HuH-7 (cell line): ENCODE measurements around the gene DGKQ.
A peak's percentile ranks its signal among the peaks of the same experiment; 100 is the strongest.

ENCODE experiments used
- DNase-seq: peaks from one replicate; pipeline ENCODE4 v3.0.0; 2011; ENCODE audit warnings: low spot score

The DGKQ gene, protein sequence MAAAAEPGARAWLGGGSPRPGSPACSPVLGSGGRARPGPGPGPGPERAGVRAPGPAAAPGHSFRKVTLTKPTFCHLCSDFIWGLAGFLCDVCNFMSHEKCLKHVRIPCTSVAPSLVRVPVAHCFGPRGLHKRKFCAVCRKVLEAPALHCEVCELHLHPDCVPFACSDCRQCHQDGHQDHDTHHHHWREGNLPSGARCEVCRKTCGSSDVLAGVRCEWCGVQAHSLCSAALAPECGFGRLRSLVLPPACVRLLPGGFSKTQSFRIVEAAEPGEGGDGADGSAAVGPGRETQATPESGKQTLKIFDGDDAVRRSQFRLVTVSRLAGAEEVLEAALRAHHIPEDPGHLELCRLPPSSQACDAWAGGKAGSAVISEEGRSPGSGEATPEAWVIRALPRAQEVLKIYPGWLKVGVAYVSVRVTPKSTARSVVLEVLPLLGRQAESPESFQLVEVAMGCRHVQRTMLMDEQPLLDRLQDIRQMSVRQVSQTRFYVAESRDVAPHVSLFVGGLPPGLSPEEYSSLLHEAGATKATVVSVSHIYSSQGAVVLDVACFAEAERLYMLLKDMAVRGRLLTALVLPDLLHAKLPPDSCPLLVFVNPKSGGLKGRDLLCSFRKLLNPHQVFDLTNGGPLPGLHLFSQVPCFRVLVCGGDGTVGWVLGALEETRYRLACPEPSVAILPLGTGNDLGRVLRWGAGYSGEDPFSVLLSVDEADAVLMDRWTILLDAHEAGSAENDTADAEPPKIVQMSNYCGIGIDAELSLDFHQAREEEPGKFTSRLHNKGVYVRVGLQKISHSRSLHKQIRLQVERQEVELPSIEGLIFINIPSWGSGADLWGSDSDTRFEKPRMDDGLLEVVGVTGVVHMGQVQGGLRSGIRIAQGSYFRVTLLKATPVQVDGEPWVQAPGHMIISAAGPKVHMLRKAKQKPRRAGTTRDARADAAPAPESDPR

GRCh38 chr4:973431-974397 is at the start of gene DGKQ:
Gene DGKQ (minus strand): TSS chr4:973569. CDS start chr4:973482, 87 bp downstream.
- DNase-seq, result peak; percentile 94

GRCh38 chr4:1022739-1023066 is 49.3 kb upstream of the DGKQ start:
- no peak for DNase-seq

- DNase-seq, result no peak
Observed at GRCh38 chr4:1022051-1022738, 48.8 kb upstream of the DGKQ start.

DNA sequence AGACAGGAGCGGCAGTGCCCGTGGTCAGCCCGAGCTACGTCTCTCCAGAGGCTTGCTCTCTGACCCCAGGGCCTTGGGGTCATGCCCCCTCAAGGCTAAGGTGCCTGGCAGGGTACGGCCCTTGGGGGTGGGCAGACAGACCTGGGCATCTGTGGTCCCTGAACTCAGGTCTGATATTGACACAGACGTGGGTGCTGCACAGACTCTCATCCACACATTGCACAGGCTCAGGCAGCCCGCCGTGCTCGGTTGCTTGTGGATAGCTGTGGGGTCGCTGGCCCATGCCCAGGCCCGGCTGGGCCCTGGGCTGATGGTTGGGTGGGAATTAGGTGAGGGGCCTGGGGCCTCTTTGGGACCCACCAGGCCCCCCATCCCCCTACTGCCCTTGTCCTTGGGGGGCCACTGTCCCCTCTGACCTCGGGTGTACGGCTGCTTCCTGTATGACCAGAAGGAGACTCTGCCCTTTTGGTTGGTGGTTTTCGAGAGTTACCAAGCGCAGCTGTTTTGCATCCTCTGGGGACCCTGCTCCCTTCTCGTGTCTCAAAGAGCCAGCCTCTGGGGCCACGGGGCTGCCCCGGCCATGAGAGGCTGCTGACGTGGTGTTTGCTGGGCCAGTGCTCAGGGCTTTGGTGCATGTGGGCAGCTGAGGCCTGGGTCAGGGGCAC is 48.1 kb upstream of the DGKQ start:
- no peak for DNase-seq

GRCh38 chr4:1019729-1020470 is 46.5 kb upstream of the DGKQ start:
- no peak for DNase-seq

DNA sequence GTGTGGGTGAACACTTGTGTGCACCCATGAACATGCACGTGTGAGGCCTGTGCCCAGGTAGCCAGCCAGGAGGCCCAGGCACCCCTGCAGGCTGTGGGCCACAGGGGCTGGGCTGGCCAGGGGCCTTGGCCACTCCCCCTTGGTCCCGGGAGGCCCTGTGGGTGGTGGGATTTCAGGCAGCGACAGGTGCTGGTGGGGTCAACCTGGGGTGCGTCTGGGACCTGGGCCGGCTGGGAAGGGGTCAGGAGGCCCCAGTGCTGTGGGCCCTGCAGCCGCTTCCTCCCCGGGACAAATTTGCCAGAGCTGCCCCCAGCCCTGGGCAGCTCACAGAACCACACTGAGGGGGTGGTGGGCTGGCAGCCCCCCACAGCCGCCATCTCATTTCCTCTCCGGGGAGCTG is 46.0 kb upstream of the DGKQ start:
- no peak for DNase-seq

- no peak for DNase-seq
Observed at GRCh38 chr4:1018147-1019020, 45.0 kb upstream of the DGKQ start.

DNA sequence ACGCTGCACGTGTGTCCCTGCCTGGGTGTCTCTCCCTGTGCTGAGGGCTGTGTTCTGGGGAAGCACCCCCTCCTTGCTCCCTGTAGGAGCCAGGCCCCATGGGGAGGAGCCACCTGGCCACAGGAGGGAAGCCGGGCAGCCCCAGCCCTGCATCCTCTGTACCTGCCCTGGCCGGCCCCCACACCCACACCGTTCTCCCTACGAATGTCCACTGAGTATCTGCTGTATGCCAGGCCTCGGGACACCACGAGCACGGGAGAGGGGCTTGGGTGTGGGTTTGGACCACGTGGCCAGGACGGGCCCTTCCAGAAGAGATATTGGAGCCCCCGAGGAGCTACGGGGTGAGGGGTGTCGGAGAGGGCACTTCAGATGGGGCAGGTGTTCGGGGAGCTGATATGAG is 44.3 kb upstream of the DGKQ start:
- DNase-seq, result no peak

GRCh38 chr4:1017211-1017610 is 43.8 kb upstream of the DGKQ start:
- no peak for DNase-seq

GRCh38 chr4:1015746-1016145 is 42.4 kb upstream of the DGKQ start:
- no peak for DNase-seq

GRCh38 chr4:1015179-1015578 is 41.8 kb upstream of the DGKQ start:
- DNase-seq, result no peak

GRCh38 chr4:1014291-1015167 is 41.2 kb upstream of the DGKQ start:
- DNase-seq, result no peak

- no peak for DNase-seq
Observed at GRCh38 chr4:1013225-1014073, 40.1 kb upstream of the DGKQ start.

DNA sequence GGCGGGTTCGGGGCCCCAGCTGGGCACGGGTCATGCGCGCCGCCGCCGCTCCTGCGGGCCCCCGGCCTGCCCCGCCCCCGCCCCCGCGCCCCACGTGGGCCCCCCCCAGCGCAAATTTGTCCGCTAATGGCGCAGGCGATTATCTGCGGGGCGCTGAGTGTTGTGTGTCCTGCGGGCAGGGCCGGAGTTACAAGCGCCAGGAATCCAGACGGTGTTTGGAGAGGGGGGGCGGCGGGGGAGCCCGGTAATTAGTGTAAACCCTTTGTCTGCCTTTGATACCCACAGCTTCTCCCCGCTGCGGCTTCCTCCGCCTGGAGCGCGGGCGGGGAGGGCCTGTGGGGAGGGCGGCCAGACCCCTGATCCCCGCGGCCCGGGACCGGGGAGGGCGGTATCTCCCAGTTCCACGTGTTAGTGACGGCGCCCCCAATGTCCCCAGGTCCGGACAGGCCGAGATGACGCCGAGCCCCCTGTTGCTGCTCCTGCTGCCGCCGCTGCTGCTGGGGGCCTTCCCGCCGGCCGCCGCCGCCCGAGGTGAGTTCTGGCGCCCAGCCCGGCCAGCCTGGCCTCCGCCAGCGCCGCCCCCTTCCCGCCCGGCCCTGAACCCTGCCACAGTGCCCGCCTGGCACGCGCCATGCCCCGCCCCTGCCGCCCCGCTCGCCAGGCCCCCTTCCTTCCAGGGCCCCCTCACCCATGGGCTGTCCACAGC is 38.8 kb upstream of the DGKQ start:
- DNase-seq, result no peak

DNA sequence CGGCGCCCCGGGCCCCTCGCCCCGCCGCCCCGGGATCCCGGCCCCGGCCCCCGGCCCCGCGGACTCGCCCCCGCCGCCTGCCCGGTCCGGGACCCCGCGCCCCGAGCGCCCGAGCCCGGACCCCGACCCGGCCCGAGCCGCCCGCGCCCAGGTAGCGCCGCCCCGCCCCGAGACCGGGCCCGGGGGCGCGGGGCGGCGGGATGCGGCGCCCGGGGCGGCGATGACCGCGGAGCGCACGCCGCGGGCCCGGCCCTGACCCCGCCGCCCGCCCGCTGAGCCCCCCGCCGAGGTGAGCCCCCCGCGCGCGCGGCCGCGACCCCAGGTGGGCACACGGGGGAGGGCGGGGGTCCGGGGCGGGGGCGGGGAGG is 38.3 kb upstream of the DGKQ start:
- no peak for DNase-seq

GRCh38 chr4:1011022-1011665 is 37.8 kb upstream of the DGKQ start, which contains the start of gene FGFRL1:
Gene FGFRL1 (plus strand): TSS chr4:1011626. CDS start chr4:1012486, 860 bp downstream.
- DNase-seq, result peak; percentile 96
